Ovary (tissue), 3 donors: ENCODE measurements around the gene ELOVL5.
"Not testable (repeated sequence)": the region's sequence is repeated elsewhere in the genome, so short reads cannot be mapped to it uniquely, and the experiment has no call there.

Source experiments
- POLR2A ChIP-seq: fragments of 450-650 bp; IDR thresholded peaks from one replicate; pipeline ENCODE4 v1.6.1; 2017; ENCODE audit warnings: antibody characterized with exemption, mild to moderate bottlenecking, moderate library complexity
- TF ChIP-seq, protein P1 (sequence below), 3 donors: fragments of 450-650 bp in 2 of 3; fragments of 200-600 bp in 1 of 3; IDR thresholded peaks; one replicate each; pipeline versions ENCODE4 v1.5.1 to v1.8.0; 2016 to 2022; ENCODE audit warnings: antibody characterized with exemption in 3 of 3, mild to moderate bottlenecking in 1 of 3
- donor health status: DM: no; HTN: no; CAD: no.

- TF ChIP-seq, protein P1, sequence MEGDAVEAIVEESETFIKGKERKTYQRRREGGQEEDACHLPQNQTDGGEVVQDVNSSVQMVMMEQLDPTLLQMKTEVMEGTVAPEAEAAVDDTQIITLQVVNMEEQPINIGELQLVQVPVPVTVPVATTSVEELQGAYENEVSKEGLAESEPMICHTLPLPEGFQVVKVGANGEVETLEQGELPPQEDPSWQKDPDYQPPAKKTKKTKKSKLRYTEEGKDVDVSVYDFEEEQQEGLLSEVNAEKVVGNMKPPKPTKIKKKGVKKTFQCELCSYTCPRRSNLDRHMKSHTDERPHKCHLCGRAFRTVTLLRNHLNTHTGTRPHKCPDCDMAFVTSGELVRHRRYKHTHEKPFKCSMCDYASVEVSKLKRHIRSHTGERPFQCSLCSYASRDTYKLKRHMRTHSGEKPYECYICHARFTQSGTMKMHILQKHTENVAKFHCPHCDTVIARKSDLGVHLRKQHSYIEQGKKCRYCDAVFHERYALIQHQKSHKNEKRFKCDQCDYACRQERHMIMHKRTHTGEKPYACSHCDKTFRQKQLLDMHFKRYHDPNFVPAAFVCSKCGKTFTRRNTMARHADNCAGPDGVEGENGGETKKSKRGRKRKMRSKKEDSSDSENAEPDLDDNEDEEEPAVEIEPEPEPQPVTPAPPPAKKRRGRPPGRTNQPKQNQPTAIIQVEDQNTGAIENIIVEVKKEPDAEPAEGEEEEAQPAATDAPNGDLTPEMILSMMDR (IDR thresholded peaks at IDR 0.05): not testable (repeated sequence)
- TF ChIP-seq POLR2A: not testable (repeated sequence)
Observed at GRCh38 chr6:53305506-53306005, 43.2 kb downstream of the ELOVL5 start.
